HG02798 (cell line): ENCODE results near the gene SLC19A2.

Experiments used
- ATAC-seq: cut with Tn5 transposase; IDR thresholded peaks from one replicate; pipeline ENCODE4 v1.9.1; 2021; ENCODE audit warnings: mild to moderate bottlenecking; ENCODE audit not compliant: unreplicated experiment, poor library complexity

The SLC19A2 gene

DNA sequence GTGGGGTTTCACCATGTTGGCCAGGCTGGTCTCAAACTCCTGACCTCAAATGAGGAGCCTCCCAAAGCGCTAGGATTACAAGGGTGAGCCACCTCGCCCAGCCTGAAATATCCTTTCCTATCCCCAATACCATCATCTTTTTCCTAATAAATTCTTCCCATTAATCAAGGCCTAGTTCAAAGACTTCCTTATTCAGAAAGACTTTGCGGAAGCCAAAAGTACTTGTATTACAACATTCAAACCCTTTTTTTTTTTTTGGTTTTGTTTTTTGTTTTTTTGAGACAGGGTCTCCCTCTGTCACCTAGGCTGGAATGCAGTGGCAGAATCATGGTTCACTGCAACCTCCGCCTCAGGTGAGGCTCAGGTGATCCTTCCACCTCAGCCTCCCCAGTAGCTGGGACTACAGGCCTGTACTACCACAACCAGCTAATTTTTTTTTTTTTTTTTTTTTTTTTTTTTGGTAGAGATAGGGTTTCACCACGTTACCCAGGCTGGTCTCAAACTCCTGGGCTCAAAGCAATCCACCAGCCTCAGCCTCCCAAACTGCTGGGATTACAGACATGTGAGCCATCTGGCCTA, 7.6 kb downstream of the SLC19A2 start:
- ATAC-seq = no peak

GRCh38 chr1:169475806-169476387, 9.8 kb downstream of the SLC19A2 start:
- no peak for ATAC-seq

- no peak for ATAC-seq
Measured at GRCh38 chr1:169474302-169474995, 11.3 kb downstream of the SLC19A2 start.

DNA sequence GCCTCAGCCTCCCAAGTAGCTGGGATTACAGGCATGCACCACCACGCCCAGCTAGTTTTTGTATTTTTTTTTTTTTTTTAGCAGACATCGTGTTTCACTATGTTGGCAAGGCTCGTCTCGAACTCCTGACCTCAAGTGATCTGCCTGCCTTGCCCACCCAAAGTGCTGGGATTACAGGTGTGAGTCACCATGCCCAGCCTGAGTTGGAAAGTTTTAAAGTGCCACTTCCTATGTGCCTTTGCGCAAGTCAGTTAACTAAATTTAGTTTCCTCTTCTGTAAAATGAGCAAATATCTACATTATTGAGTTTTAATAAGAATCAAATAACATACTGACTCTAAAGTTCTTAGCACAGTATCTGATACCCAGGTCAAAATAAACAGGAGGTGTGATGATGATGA, 12.4 kb downstream of the SLC19A2 start:
- no peak for ATAC-seq

GRCh38 chr1:169472738-169473137, 13.0 kb downstream of the SLC19A2 start:
- no peak for ATAC-seq

GRCh38 chr1:169468982-169469381, 16.8 kb downstream of the SLC19A2 start:
- no peak for ATAC-seq

DNA sequence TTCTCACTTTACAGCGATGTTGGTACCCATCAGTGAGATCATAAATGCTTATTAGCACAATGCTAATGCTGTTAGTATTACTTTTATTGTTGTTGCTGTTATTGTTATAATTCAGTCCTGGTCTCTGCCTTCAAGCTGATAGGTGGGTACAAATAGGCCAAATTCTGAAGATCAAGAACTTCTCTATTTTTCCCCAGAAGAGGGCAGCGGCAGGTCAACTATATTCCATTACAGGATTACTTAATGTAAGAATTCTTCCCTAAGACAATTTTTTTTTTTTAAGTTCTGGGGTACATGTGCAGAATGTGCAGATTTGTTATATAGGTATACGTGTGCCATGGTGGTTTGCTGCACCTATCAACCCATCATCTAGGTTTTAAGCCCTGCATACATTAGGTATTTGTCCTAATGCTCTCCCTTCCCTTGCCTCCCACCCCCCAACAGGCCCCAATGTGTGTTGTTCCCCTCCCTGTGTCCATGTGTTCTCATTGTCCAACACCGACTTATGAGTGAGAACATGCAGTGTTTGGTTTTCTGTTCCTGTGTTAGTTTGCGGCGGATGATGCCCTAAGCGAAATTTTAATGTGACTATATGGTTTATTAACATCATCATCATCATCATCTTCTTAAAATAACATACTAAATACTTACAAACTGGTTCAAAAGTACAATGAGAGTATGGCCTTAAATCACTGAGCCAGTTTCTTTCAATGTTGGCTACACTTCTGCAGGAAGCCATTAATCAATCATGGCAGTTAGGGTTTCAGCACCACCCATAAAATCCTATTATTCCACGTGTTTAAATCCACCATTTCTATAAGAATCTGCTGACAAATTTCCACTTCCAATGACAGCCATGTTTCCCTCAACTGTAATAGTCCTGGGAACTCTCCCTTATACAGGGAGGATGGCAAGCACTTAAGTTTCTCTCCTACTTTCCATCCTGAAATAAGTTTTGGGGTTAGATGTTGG, 19.2 kb downstream of the SLC19A2 start:
- no peak for ATAC-seq

- ATAC-seq = no peak
Measured at GRCh38 chr1:169465281-169465680, 20.5 kb downstream of the SLC19A2 start.

DNA sequence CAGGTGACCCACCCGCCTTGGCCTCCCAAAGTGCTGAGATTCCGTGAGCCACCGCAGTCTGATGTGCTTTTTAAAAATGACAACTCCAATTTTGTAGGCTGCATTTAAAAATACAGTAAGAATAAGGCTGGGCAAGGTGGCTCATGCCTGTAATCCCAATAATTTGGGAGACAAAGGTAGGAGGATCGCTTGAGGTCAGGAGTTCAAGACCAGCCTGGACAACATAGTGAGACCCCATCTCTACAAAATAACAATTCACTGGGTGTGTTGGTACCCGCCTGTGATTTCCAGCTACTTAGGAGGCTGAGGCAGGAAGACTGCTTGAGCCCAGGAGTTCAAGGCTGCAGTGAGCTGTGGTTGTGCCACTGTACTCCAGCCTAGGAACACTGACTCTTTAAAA, 23.4 kb downstream of the SLC19A2 start:
- ATAC-seq = no peak

GRCh38 chr1:169461390-169462000, 24.2 kb downstream of the SLC19A2 start:
- ATAC-seq = no peak

- no peak for ATAC-seq
Measured at GRCh38 chr1:169460191-169460833, 25.4 kb downstream of the SLC19A2 start.

DNA sequence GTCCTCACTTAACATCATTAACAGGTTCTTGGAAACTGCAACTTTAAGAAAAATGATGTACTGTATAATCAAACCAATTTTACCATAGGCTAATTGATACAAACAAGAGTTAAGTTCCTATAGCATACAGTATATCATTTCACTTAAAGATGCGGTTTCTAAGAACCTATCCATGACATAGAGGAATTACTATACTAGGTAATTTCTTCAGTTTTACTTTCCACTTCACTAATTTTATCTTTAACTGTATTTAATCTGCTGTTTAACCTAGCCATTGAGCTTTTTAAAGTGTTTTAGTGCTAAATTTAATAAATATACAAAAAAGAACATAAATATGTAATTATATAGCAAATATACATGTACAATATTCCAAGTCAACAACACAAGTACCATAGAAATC, 28.3 kb downstream of the SLC19A2 start:
- no peak for ATAC-seq

DNA sequence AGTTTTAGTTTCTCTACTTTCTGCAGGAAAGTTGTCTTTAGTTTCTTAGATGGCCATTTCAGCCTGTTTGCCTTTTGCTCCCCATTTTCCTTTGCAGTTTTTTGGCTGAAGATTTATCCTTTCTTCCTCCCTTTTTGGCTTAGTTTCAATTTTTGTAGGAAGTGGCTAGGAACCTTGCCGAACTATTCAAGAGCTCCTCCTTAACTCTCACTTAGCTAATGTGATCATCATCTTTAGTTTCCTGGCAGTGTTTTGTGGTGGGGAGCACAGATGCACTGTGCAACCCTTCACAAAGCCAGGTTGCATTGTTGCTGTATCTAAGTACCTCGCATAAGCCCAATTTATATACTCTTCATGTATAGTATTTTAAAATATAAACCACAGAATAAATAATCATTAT, 29.7 kb downstream of the SLC19A2 start:
- ATAC-seq = no peak

DNA sequence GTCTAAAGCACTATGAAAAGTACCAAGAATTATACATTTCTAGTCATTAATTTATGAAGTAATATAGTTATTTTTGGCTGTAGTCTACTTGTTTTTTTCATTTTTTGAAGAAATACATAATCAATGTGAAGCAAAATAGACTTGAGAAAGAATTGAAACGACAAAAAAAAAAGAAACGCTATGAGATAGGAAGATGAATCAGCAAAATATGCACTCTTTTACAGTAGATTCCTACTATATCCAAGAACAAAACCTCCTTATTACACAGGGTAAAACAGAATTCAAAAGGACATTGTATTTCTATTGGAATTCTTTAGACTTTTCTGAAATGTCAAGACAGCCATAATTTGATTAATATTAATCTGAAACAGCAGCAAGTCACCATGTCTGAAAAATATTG, 32.8 kb downstream of the SLC19A2 start:
- no peak for ATAC-seq

DNA sequence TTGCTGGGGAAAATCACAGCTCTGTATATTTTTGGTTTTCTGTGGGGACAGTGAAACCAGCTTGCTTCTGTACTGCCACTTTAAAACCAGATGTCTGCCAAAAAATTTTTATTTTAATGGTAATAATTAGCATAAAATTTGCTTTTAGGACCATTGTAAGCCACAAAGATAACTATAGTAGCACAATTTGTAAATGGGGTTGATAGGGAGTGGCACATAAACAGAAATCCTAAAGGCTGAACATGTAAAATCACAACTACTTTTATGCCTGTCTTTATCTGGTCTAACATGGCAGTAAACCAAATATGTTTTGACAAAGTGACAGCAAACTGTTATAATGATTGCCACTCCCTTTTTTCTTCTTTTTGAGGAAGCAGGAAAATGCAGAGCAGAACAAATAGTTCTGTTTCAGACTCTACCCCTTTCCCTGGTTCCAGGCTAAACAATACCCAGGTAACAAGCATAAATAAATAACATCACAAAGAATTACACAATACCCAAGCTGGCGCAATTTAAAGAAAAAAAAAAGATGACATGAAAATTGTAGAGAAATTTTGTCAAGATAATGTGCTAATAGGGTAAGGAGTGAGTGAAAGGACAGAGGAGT, 34.4 kb downstream of the SLC19A2 start:
- ATAC-seq = no peak

- no peak for ATAC-seq
Measured at GRCh38 chr1:169443923-169444322, 41.8 kb downstream of the SLC19A2 start.

DNA sequence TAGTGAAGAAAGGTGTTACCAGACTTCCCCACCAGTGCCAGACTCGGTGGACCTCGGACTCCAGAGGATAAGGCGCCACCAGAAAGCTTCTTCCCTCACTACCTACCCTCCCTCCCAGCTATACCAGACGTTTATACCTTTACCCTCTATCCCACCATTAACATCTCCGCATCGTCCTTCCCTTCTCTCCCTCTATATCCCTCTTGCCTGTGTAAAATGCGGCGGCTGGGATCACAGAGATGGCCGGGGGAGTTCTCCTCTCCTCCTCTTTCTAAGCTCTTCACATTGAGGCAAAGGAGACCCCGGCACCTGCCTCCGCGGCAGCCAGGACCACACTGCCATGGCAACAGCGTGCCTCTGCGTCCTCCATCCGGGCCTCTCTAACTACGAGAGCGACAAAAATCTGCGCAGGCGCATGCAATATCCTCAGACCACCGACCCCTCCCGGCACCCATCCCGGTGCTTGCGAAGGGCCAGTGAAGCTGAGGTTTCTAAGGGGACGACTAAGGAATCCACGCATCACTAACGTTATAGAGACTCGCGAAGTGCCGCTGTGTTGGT, 58.6 kb downstream of the SLC19A2 start, which contains the start of gene CCDC181:
Gene CCDC181 (minus strand): TSS at position 394 of the 561 bp plus-strand sequence. CDS start 2,547 bp downstream, outside the sequence.
- peak; percentile 98 for ATAC-seq

DNA sequence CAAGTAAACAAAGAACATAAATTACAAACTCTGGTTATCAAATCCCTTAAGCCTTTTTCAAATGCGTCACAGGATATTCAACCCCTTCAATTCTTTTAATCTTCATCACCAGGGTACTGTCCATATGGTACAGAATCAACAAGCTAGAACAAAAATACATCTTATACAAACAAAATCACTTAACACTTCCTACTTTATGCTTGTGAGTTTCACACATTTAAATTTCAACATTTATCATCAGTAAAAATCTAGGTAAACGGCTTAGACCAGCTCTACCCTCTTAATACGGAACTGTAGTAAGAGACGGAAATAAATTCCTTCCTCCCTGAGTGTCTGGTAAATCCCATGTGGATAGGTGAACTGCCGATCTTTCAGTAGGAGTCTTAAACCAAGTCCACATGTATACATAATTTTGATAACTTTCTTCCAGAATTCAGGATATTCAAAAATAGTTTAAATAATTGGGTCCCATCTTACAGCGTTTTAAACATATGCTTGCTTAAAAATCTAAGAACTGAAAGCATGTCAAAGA, 59.5 kb downstream of the SLC19A2 start:
- ATAC-seq = no peak

DNA sequence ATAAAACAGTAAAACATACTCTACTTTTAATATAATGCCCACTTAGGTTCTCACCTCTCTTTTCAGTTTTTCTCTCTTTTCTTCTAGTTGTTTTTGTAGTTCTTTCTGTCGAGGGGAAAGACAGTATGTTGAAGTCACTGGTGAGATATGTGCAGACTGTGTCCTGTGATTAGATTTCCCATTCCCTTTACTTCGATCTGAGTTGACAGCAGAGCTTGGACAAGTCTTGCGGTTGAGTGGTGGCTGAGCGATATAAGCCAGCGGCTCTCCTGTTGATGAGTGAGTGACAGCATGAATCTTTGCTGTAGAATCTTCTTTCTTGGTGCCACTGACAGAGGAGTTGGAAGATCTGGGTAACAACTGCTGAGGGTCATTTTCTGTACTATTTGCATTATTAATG, 64.4 kb downstream of the SLC19A2 start:
- ATAC-seq = no peak
